HCT116 (cell line): ENCODE data around the gene B3GNT2. TPM values are rescaled to one million over a fixed set of nuclear protein-coding genes. Genes with fewer than 3 reads are reported as not detected.

Experiments
- ATAC-seq: fragments of 200-7000 bp; cut with Tn5 transposase; 2 replicates; pipeline ENCODE4 v1.9.1; 2020; ENCODE audit warnings: mild to moderate bottlenecking, moderate library complexity
- BruUV-seq: library from RNA; stranded (reverse); fragments of 400-500 nt; replicated peaks from 2 replicates; lab custom pipeline; 2021; lab: Mats Ljungman, UMichigan
- CTCF ChIA-PET: fragments of 300-600 bp; sonication (Branson Sonifier 250); formaldehyde crosslinking; loops from one replicate; lab custom pipeline; 2021; ENCODE audit warnings: antibody characterized with exemption; lab: Charles Lee
- POLR2A ChIA-PET: fragments of 300-600, 350-600 bp; sonication (Branson Sonifier 250); formaldehyde crosslinking; loops from one replicate; lab custom pipeline; 2021; ENCODE audit warnings: antibody characterized with exemption; lab: Charles Lee
- RAD21 ChIA-PET, 2 experiments: fragments of 300-600 bp; sonication (Branson Sonifier 250); formaldehyde crosslinking; loops; one replicate each; lab custom pipeline; 2023; ENCODE audit warnings: low total read pairs in 2 of 2; ENCODE audit not compliant: uncharacterized antibody in 2 of 2, unreplicated experiment in 2 of 2, low non-redundant PET in 1 of 2; lab: Charles Lee
- DNase-seq: peaks from one replicate; pipeline ENCODE4 v3.0.0-alpha.2; 2010; ENCODE audit warnings: low read depth, low spot score
- H2AFZ ChIP-seq: fragments of 200-600 bp; shearing (Covaris generic), sonication (generic); 2 replicates; pipeline ENCODE4 v1.6.1; 2017; ENCODE audit warnings: low read depth, mixed run types, mixed read lengths, antibody characterized with exemption, low read length; ENCODE audit not compliant: poor library complexity, severe bottlenecking
- H3K27ac ChIP-seq: 2 replicates; pipeline ENCODE4 v1.5.1; 2012; ENCODE audit warnings: low read depth, low read length
- H3K27me3 ChIP-seq: fragments of 200-600 bp; sonication (generic); 2 replicates; pipeline ENCODE4 v1.6.1; 2016; ENCODE audit warnings: mixed run types, low read length, mixed read lengths; ENCODE audit not compliant: insufficient read depth
- H3K36me3 ChIP-seq, 2 experiments: fragments of 200-500 bp in 1 of 2; fragments of 200-600 bp in 1 of 2; sonication (Bioruptor generic) in 1 of 2; sonication (generic) in 1 of 2; 2 replicates each; pipeline versions ENCODE4 v1.5.1 to v1.6.1; 2014 to 2016; ENCODE audit warnings: low read length in 2 of 2, inconsistent platforms in 1 of 2, mixed read lengths in 1 of 2, mixed run types in 1 of 2; ENCODE audit not compliant: insufficient read depth in 2 of 2, control insufficient read depth in 1 of 2
- H3K4me1 ChIP-seq, 2 experiments: fragments of 200-600 bp in 1 of 2; sonication (generic) in 1 of 2; 2 replicates each; pipeline versions ENCODE4 v1.5.1 to v1.6.1; 2012 to 2017; ENCODE audit warnings: low read length in 2 of 2, inconsistent platforms in 1 of 2, mild to moderate bottlenecking in 1 of 2, mixed read lengths in 1 of 2, mixed run types in 1 of 2, moderate library complexity in 1 of 2; ENCODE audit not compliant: insufficient read depth in 2 of 2, control insufficient read depth in 1 of 2
- H3K4me2 ChIP-seq: fragments of 200-600 bp; sonication (generic); 2 replicates; pipeline ENCODE4 v1.6.1; 2017; ENCODE audit warnings: mixed run types, low read length, mixed read lengths
- H3K4me3 ChIP-seq, 2 experiments: fragments of 200-600 bp in 1 of 2; sonication (generic) in 1 of 2; replicated peaks in 1 of 2; 2 replicates each; pipeline ENCODE4 v1.5.1; 2011 to 2016; ENCODE audit warnings: low read length in 2 of 2, control low read depth in 1 of 2, low read depth in 1 of 2, mild to moderate bottlenecking in 1 of 2, mixed read lengths in 1 of 2, mixed run types in 1 of 2
- H3K79me2 ChIP-seq: fragments of 200-600 bp; sonication (generic); 2 replicates; pipeline ENCODE4 v1.6.1; 2017; ENCODE audit warnings: mild to moderate bottlenecking, mixed run types, low read length, moderate library complexity, mixed read lengths; ENCODE audit not compliant: insufficient read depth
- H3K9ac ChIP-seq: fragments of 200-600 bp; sonication (generic); 2 replicates; pipeline ENCODE4 v1.6.1; 2016; ENCODE audit warnings: low read length, mixed read lengths
- H3K9me2 ChIP-seq: fragments of 200-600 bp; sonication (generic), shearing (Covaris generic); 2 replicates; pipeline ENCODE4 v1.6.1; 2017; ENCODE audit warnings: mixed run types, mild to moderate bottlenecking, moderate library complexity; ENCODE audit not compliant: insufficient read depth
- H3K9me3 ChIP-seq, 2 experiments: fragments of 200-500 bp in 1 of 2; fragments of 200-600 bp in 1 of 2; sonication (Bioruptor generic) in 1 of 2; sonication (generic) in 1 of 2; 2 replicates each; pipeline ENCODE4 v1.6.1; 2014 to 2017; ENCODE audit warnings: low read length in 2 of 2, mixed read lengths in 2 of 2, inconsistent platforms in 1 of 2, low read depth in 1 of 2, mild to moderate bottlenecking in 1 of 2, mixed run types in 1 of 2, moderate library complexity in 1 of 2; ENCODE audit not compliant: control insufficient read depth in 1 of 2, insufficient read depth in 1 of 2
- H4K20me1 ChIP-seq: fragments of 200-600 bp; sonication (generic), shearing (Covaris generic); 2 replicates; pipeline ENCODE4 v1.6.1; 2017; ENCODE audit warnings: mixed run types, mild to moderate bottlenecking, moderate library complexity; ENCODE audit not compliant: insufficient read depth
- CEBPB ChIP-seq: IDR thresholded peaks from 2 replicates; pipeline ENCODE4 v1.6.1; 2012; ENCODE audit warnings: low read depth
- EGR1 ChIP-seq: IDR thresholded peaks from 2 replicates; pipeline ENCODE4 v1.6.1; 2012; ENCODE audit warnings: low read depth
- EZH2 ChIP-seq: fragments of 200-600 bp; sonication (generic); IDR thresholded peaks from 2 replicates; pipeline ENCODE4 v1.6.1; 2017; ENCODE audit warnings: antibody characterized with exemption, mixed run types
- EZH2phosphoT487 ChIP-seq: fragments of 200-600 bp; IDR thresholded peaks from 2 replicates; pipeline ENCODE4 v1.6.1; 2018; ENCODE audit warnings: antibody characterized with exemption, borderline replicate concordance
- FOSL1 ChIP-seq: IDR thresholded peaks from 2 replicates; pipeline ENCODE4 v1.6.1; 2012; ENCODE audit warnings: low read depth
- JUND ChIP-seq: IDR thresholded peaks from 2 replicates; pipeline ENCODE4 v1.6.1; 2012
- SIN3A ChIP-seq: IDR thresholded peaks from 2 replicates; pipeline ENCODE4 v1.6.1; 2012; ENCODE audit warnings: low read depth
- SP1 ChIP-seq: IDR thresholded peaks from 2 replicates; pipeline ENCODE4 v1.6.1; 2012; ENCODE audit warnings: low read depth
- TCF7L2 ChIP-seq: IDR thresholded peaks from 2 replicates; pipeline ENCODE4 v1.7.0; 2011; ENCODE audit warnings: borderline replicate concordance, inconsistent platforms; ENCODE audit not compliant: insufficient read depth, insufficient read length; ENCODE audit errors: extremely low read depth
- YY1 ChIP-seq: IDR thresholded peaks from 2 replicates; pipeline ENCODE4 v1.6.1; 2011; ENCODE audit warnings: low read length, low read depth, moderate library complexity, mild to moderate bottlenecking; ENCODE audit not compliant: insufficient replicate concordance; ENCODE audit errors: extremely low read depth
- ZFX ChIP-seq: fragments of 450-650 bp; IDR thresholded peaks from 2 replicates; pipeline ENCODE4 v1.6.1; 2017
- ZNF274 ChIP-seq: fragments of 200-500 bp; sonication (Bioruptor generic); IDR thresholded peaks from 2 replicates; pipeline ENCODE4 v1.6.1; 2014; ENCODE audit warnings: mild to moderate bottlenecking, low read depth, low read length, inconsistent platforms
- intact Hi-C: fragments of 100-400 bp; cut with micrococcal nuclease; formaldehyde crosslinking; loops from 2 replicates; pipeline ENCODE4 v1.10.0; 2022
- total RNA-seq: library from RNA; stranded (reverse); gene quantifications from one replicate; pipeline ENCODE4 v1.2.1, GENCODE V29; 2021; ENCODE audit not compliant: unreplicated experiment
- TF ChIP-seq, protein P1 (sequence below): IDR thresholded peaks from 2 replicates; pipeline ENCODE4 v1.6.1; 2012
- TF ChIP-seq, protein P2 (sequence below): IDR thresholded peaks from 2 replicates; pipeline ENCODE4 v1.6.1; 2012
- TF ChIP-seq, protein P3 (sequence below), 3 experiments: fragments of 200-600 bp in 1 of 3; sonication (generic) in 1 of 3; IDR thresholded peaks in 2 of 3; conservative IDR thresholded peaks in 1 of 3; 2 replicates each; pipeline ENCODE4 v1.5.1; 2012 to 2017; ENCODE audit warnings: low read depth in 2 of 3, low read length in 2 of 3, antibody characterized with exemption in 1 of 3, borderline replicate concordance in 1 of 3, control low read depth in 1 of 3, mild to moderate bottlenecking in 1 of 3, mixed read lengths in 1 of 3, mixed run types in 1 of 3, moderate library complexity in 1 of 3; ENCODE audit not compliant: insufficient read depth in 1 of 3

B3GNT2 gene
- total RNA-seq, 1 experiment from 2014 or later, result 21.5 TPM

DNA sequence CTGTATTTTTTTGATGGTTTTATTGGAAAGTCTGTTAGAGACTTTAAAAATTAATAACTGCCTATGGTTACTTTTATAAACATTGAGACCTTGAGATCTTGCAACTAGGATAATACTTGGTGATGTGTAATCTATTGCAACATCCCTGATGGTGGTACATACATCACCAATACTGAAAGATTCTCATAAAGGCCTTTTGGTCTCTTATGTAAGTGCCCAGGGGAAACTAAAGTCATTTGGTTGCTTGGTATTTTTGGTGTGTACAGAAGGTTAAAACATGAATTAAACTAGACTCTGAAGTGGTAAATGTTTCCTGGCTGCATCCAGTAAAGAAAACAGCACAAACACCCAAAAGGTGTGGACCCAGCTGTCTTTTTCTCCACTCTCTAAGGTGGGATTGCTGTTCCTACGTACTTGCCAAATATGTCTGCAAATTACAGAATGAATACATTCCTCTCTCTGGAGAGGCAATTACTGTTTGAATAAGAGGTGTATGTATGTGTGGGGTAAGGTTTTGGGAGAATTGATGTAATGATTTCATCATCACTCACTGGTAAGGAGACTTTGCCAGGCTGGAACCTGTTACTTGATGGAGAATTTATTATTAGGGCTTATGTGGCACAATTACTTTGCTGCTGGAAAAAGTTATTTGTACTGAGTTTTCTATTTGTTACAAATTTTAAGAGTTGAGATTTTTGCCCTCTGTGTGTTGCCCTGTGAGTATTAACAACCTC is 3.6 kb downstream of the B3GNT2 start:
- intact Hi-C loops, result no loop called here
- RAD21 ChIA-PET, result no interaction called here
- peaks cover 2 to 20% of the 10 kb centered on the region in 2 experiments; a peak in 3 of 4 replicates for H3K4me1 ChIP-seq
- CTCF ChIA-PET, result no interaction called here
- no peak overlapping the region for H2AFZ ChIP-seq
- H3K9me3 ChIP-seq, result no peaks in the 10 kb centered on the region
- H3K9ac ChIP-seq, result no peak overlapping the region
- ATAC-seq (no peak), DNase-seq (no peak)
- H3K27ac ChIP-seq, result no peak overlapping the region
- no peaks in the 10 kb centered on the region for H3K27me3 ChIP-seq
- peaks cover 20% of the 10 kb centered on the region; the same call in 1 of the 2 replicates for H4K20me1 ChIP-seq
- no peaks in the 10 kb centered on the region for H3K9me2 ChIP-seq
- TF ChIP-seq SP1 (no peak), ZNF274 (no peak)
- BruUV-seq, result no TSS peak
- H3K79me2 ChIP-seq, result peaks cover 83% of the 10 kb centered on the region
- H3K4me3 ChIP-seq, result no peak overlapping the region
- no peaks in the 10 kb centered on the region for H3K36me3 ChIP-seq
- POLR2A ChIA-PET, result no interaction called here
- no peak overlapping the region for H3K4me2 ChIP-seq

DNA sequence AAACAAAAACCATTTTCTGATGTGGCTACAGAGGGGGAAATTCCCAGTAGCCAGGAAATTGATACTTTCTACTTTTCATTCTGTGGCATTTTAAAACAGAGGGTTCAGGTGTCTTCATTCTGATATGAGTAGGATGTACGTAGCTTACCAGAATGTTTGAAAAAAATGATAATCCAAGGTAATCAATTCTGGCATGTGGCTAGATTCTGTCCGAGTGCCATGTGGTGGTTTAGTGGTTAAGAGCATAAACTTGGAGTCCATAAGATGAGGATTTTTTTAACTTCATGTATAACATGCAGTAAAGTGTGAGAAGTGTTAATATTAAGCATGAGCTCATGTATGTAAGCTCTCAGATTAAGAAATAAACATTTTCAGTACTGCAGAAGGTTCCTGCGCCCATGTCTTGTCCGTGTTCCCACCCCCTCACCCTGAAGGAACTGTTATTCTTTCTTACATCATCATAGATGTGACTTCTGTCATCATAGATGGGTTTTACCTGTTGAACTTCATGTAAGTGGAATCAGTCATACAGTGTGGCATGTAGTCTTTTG is 4.5 kb downstream of the B3GNT2 start:
- Histone ChIP-seq H3K79me2 (peaks cover 91% of the 10 kb centered on the region), H3K4me3 (no peak overlapping the region), H3K27me3 (no peaks in the 10 kb centered on the region), H3K27ac (no peak overlapping the region), H3K36me3 (no peaks in the 10 kb centered on the region), H3K4me2 (no peak overlapping the region), H3K4me1 (peaks cover 2 to 18% of the 10 kb centered on the region in 2 experiments; a peak in 3 of 4 replicates), H3K9ac (no peak overlapping the region), H4K20me1 (peaks cover 22% of the 10 kb centered on the region; the same call in 1 of the 2 replicates), H3K9me3 (no peaks in the 10 kb centered on the region), H2AFZ (no peak overlapping the region), H3K9me2 (no peaks in the 10 kb centered on the region)
- no TSS peak for BruUV-seq
- DNase-seq, result no peak
- POLR2A ChIA-PET, result no interaction called here
- ATAC-seq, result no peak
- RAD21 ChIA-PET, result no interaction called here
- intact Hi-C loops, result no loop called here
- TF ChIP-seq FOSL1, result no peak
- TF ChIP-seq EGR1, result no peak
- TF ChIP-seq TCF7L2, result no peak
- no peak for TF ChIP-seq SIN3A
- TF ChIP-seq JUND, result no peak
- TF ChIP-seq ZNF274, result no peak
- TF ChIP-seq, protein P1, sequence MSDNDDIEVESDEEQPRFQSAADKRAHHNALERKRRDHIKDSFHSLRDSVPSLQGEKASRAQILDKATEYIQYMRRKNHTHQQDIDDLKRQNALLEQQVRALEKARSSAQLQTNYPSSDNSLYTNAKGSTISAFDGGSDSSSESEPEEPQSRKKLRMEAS, result no peak
- TF ChIP-seq YY1, result no peak
- TF ChIP-seq CEBPB, result no peak
- TF ChIP-seq SP1, result no peak
- no peak for TF ChIP-seq EZH2phosphoT487
- no peak for TF ChIP-seq EZH2
- TF ChIP-seq, protein P2, sequence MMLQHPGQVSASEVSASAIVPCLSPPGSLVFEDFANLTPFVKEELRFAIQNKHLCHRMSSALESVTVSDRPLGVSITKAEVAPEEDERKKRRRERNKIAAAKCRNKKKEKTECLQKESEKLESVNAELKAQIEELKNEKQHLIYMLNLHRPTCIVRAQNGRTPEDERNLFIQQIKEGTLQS, result no peak
- TF ChIP-seq, protein P3, sequence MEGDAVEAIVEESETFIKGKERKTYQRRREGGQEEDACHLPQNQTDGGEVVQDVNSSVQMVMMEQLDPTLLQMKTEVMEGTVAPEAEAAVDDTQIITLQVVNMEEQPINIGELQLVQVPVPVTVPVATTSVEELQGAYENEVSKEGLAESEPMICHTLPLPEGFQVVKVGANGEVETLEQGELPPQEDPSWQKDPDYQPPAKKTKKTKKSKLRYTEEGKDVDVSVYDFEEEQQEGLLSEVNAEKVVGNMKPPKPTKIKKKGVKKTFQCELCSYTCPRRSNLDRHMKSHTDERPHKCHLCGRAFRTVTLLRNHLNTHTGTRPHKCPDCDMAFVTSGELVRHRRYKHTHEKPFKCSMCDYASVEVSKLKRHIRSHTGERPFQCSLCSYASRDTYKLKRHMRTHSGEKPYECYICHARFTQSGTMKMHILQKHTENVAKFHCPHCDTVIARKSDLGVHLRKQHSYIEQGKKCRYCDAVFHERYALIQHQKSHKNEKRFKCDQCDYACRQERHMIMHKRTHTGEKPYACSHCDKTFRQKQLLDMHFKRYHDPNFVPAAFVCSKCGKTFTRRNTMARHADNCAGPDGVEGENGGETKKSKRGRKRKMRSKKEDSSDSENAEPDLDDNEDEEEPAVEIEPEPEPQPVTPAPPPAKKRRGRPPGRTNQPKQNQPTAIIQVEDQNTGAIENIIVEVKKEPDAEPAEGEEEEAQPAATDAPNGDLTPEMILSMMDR (IDR thresholded peaks at IDR 0.05 in 2 of 3, conservative IDR thresholded peaks at IDR 0.05 in 1 of 3; ENCODE audit: borderline replicate concordance in 1 of 3, insufficient read depth in 1 of 3, low read depth in 2 of 3, low read length in 2 of 3), result no peak
- TF ChIP-seq ZFX, result no peak
- CTCF ChIA-PET, result no interaction called here
